Keratinocyte (primary cell): Measurements from ENCODE around the gene PPP1R12A. TPM values are rescaled to one million over a fixed set of nuclear protein-coding genes. Genes with fewer than 3 reads are reported as not detected.

ENCODE experiments used
- DNase-seq: peaks from one replicate; pipeline ENCODE4 v3.0.0-alpha.2; 2011; ENCODE audit warnings: low read depth, missing footprints, low spot score
- FAIRE-seq: peaks from 2 replicates; lab custom pipeline; 2011; peaks lifted over from hg19 to GRCh38; lab: Jason Lieb, UNC
- H2AFZ ChIP-seq: 2 replicates; pipeline ENCODE4 v1.6.0; 2012; ENCODE audit warnings: low read length, control low read depth, inconsistent platforms; ENCODE audit not compliant: control insufficient read depth
- H3K27ac ChIP-seq: 2 replicates; pipeline ENCODE4 v1.5.1; 2011; ENCODE audit warnings: low read length; ENCODE audit not compliant: control insufficient read depth, insufficient read depth
- H3K27me3 ChIP-seq: 3 replicates; pipeline ENCODE4 v1.6.0; 2011; ENCODE audit warnings: low read length; ENCODE audit not compliant: control insufficient read depth, insufficient read depth; ENCODE audit errors: extremely low read depth
- H3K36me3 ChIP-seq, 2 experiments: 2 replicates in 1 of 2; 3 replicates in 1 of 2; pipeline ENCODE4 v1.5.1; 2011; ENCODE audit warnings: low read length in 2 of 2, mild to moderate bottlenecking in 1 of 2; ENCODE audit not compliant: control insufficient read depth in 2 of 2, insufficient read depth in 2 of 2; ENCODE audit errors: extremely low read depth in 1 of 2
- H3K4me1 ChIP-seq: 3 replicates; pipeline ENCODE4 v1.5.1; 2011; ENCODE audit warnings: low read length; ENCODE audit not compliant: control insufficient read depth, insufficient read depth; ENCODE audit errors: extremely low read depth
- H3K4me2 ChIP-seq: 3 replicates; pipeline ENCODE4 v1.6.0; 2011; ENCODE audit warnings: low read depth, low read length; ENCODE audit not compliant: control insufficient read depth, insufficient read depth; ENCODE audit errors: extremely low read depth
- H3K4me3 ChIP-seq, 3 experiments: fragments of 200-600 bp in 1 of 3; sonication (generic) in 1 of 3; 2 replicates in 2 of 3; 3 replicates in 1 of 3; pipeline ENCODE4 v1.5.1; 2011 to 2016; ENCODE audit warnings: low read length in 3 of 3, mild to moderate bottlenecking in 3 of 3, control low read depth in 2 of 3, inconsistent platforms in 1 of 3, low read depth in 1 of 3, mixed read lengths in 1 of 3, mixed run types in 1 of 3, moderate library complexity in 1 of 3; ENCODE audit not compliant: control insufficient read depth in 2 of 3, insufficient read depth in 2 of 3; ENCODE audit errors: extremely low read depth in 1 of 3
- H3K79me2 ChIP-seq: 2 replicates; pipeline ENCODE4 v1.6.0; 2012; ENCODE audit warnings: low read length; ENCODE audit not compliant: control insufficient read depth, insufficient read depth
- H3K9ac ChIP-seq: 3 replicates; pipeline ENCODE4 v1.6.0; 2011; ENCODE audit warnings: low read length; ENCODE audit not compliant: control insufficient read depth, insufficient read depth; ENCODE audit errors: extremely low read depth
- H3K9me1 ChIP-seq: 3 replicates; pipeline ENCODE4 v1.6.0; 2011; ENCODE audit warnings: low read length; ENCODE audit not compliant: control insufficient read depth, insufficient read depth; ENCODE audit errors: extremely low read depth
- H3K9me3 ChIP-seq: 2 replicates; pipeline ENCODE4 v1.5.1; 2012; ENCODE audit warnings: low read depth, low read length; ENCODE audit not compliant: control insufficient read depth
- H4K20me1 ChIP-seq: 3 replicates; pipeline ENCODE4 v1.6.0; 2011; ENCODE audit warnings: low read length; ENCODE audit not compliant: control insufficient read depth, insufficient read depth; ENCODE audit errors: extremely low read depth
- CTCF ChIP-seq, 3 experiments: IDR thresholded peaks in 1 of 3; conservative IDR thresholded peaks in 1 of 3; optimal IDR thresholded peaks in 1 of 3; 2 replicates in 2 of 3; 3 replicates in 1 of 3; pipeline versions ENCODE3 to v1.5.1; 2011; ENCODE audit warnings: low read length in 3 of 3, mild to moderate bottlenecking in 3 of 3, moderate library complexity in 2 of 3, control low read depth in 1 of 3, inconsistent platforms in 1 of 3; ENCODE audit not compliant: insufficient read depth in 2 of 3; ENCODE audit errors: extremely low read depth in 1 of 3
- EZH2 ChIP-seq: IDR thresholded peaks from one replicate; pipeline ENCODE4 v1.6.1; 2012; ENCODE audit warnings: inconsistent platforms, mild to moderate bottlenecking, low read length, moderate library complexity
- dilution Hi-C: fragments of 300-500 bp; cut with MboI; formaldehyde crosslinking; loops from one replicate; pipeline ENCODE4 v1.7.0; 2020; ENCODE audit warnings: low sequenced_read_pairs; ENCODE audit not compliant: extremely low pct_ligation_motif_present
- polyA plus RNA-seq, 5 experiments: library from polyadenylated mRNA; depleted of rRNA in 3 of 5; stranded (reverse) in 3 of 5; stranded (forward) in 1 of 5; unstranded in 1 of 5; fragments of >200 nt; gene quantifications; 1 replicate in 1 of 5; 2 replicates in 3 of 5; 3 replicates in 1 of 5; pipeline versions ENCODE4 v1.2.1 to v1.2.3, GENCODE V29; 2011 to 2012; ENCODE audit warnings: missing spikeins in 2 of 5, low read depth in 1 of 5, low replicate concordance in 1 of 5

PPP1R12A gene
- polyA plus RNA-seq, 1 donor (not counting 4 experiments of a cell fraction or from before 2014, with no cell fraction given): 45.2 TPM

GRCh38 chr12:79763766-79764452, 171.0 kb downstream of the PPP1R12A start:
- H3K27ac ChIP-seq: no peak overlapping the region
- no peaks in the 10 kb centered on the region for H3K79me2 ChIP-seq
- H3K27me3 ChIP-seq: no peaks in the 10 kb centered on the region
- TF ChIP-seq EZH2 (no peak), CTCF (optimal IDR thresholded peaks at IDR 0.05 in 1 of 3, IDR thresholded peaks at IDR 0.05 in 1 of 3, conservative IDR thresholded peaks at IDR 0.05 in 1 of 3; ENCODE audit: extremely low read depth in 1 of 3, insufficient read depth in 2 of 3, low read length in 3 of 3) (no peak)
- H3K9me1 ChIP-seq: no peaks in the 10 kb centered on the region
- no peak overlapping the region for H2AFZ ChIP-seq
- no peaks in the 10 kb centered on the region for H3K4me1 ChIP-seq
- DNase-seq (no peak), FAIRE-seq (no peak)
- no peaks in the 10 kb centered on the region for H4K20me1 ChIP-seq
- no peak overlapping the region for H3K4me3 ChIP-seq
- H3K36me3 ChIP-seq: peaks cover 0 to 1% of the 10 kb centered on the region in 2 experiments
- no peak overlapping the region for H3K9ac ChIP-seq
- H3K4me2 ChIP-seq: no peak overlapping the region
- H3K9me3 ChIP-seq: no peaks in the 10 kb centered on the region
- dilution Hi-C loops: no loop called here

- no peaks in the 10 kb centered on the region for H3K4me1 ChIP-seq
- FAIRE-seq: no peak
- TF ChIP-seq CTCF (optimal IDR thresholded peaks at IDR 0.05 in 1 of 3, IDR thresholded peaks at IDR 0.05 in 1 of 3, conservative IDR thresholded peaks at IDR 0.05 in 1 of 3; ENCODE audit: extremely low read depth in 1 of 3, insufficient read depth in 2 of 3, low read length in 3 of 3): no peak
- no peak for TF ChIP-seq EZH2
These were observed 173.6 kb downstream of the PPP1R12A start for GRCh38 chr12:79761341-79761740.

More at GRCh38 chr12:79761341-79761740, 173.6 kb downstream of the PPP1R12A start:
- Histone ChIP-seq H2AFZ (no peak overlapping the region), H3K27me3 (no peaks in the 10 kb centered on the region), H3K9me3 (peaks cover 3% of the 10 kb centered on the region), H3K4me3 (no peak overlapping the region), H3K9me1 (no peaks in the 10 kb centered on the region), H3K36me3 (no peaks in the 10 kb centered on the region), H3K4me2 (no peak overlapping the region), H4K20me1 (no peaks in the 10 kb centered on the region), H3K9ac (no peak overlapping the region), H3K79me2 (no peaks in the 10 kb centered on the region), H3K27ac (no peak overlapping the region)
- no peak for DNase-seq
- dilution Hi-C loops: no loop called here
